H1 (cell line): Measurements from ENCODE around the gene ZMIZ1. TPM values are rescaled to one million over a fixed set of nuclear protein-coding genes. Genes with fewer than 3 reads are reported as not detected.

Source experiments
- CBX5 ChIP-seq: fragments of 300-800, 300-1000 bp; sonication (generic); IDR thresholded peaks from 2 replicates; pipeline ENCODE4 v1.7.1; 2016; ENCODE audit warnings: antibody characterized with exemption, low read length, low read depth
- CTBP2 ChIP-seq: IDR thresholded peaks from 2 replicates; pipeline ENCODE4 v1.7.0; 2011; ENCODE audit warnings: borderline replicate concordance, mild to moderate bottlenecking, moderate library complexity, mixed read lengths, low read length; ENCODE audit not compliant: insufficient read depth, insufficient read length
- PHF8 ChIP-seq: fragments of 200-600 bp; sonication (generic); conservative IDR thresholded peaks from 2 replicates; pipeline ENCODE4 v1.7.1; 2012; ENCODE audit warnings: low read depth, mild to moderate bottlenecking, inconsistent platforms, low read length, moderate library complexity
- POLR2AphosphoS5 ChIP-seq: IDR thresholded peaks from 2 replicates; pipeline ENCODE4 v1.6.1; 2011; ENCODE audit warnings: low read depth, low read length
- RNF2 ChIP-seq: fragments of 200-900, 300-1000 bp; sonication (generic); IDR thresholded peaks from 2 replicates; pipeline ENCODE4 v1.7.1; 2016; ENCODE audit warnings: borderline replicate concordance, low read depth, mild to moderate bottlenecking, antibody characterized with exemption, low read length; ENCODE audit not compliant: poor library complexity, severe bottlenecking; ENCODE audit errors: missing control alignments
- RXRA ChIP-seq: IDR thresholded peaks from 2 replicates; pipeline ENCODE4 v1.6.1; 2011; ENCODE audit warnings: low read depth, mild to moderate bottlenecking, low read length, moderate library complexity; ENCODE audit not compliant: insufficient read depth
- polyA plus RNA-seq, 7 experiments: library from polyadenylated mRNA; depleted of rRNA in 3 of 7; stranded (reverse) in 5 of 7; unstranded in 2 of 7; fragments of >200 nt in 5 of 7; fragments of 200-250 nt in 2 of 7; gene quantifications; 1 replicate in 5 of 7; 2 replicates in 1 of 7; 4 replicates in 1 of 7; pipeline versions ENCODE4 v1.2.1 to v1.2.3, GENCODE V29; 2011 to 2013; ENCODE audit warnings: missing spikeins in 2 of 7, mixed read lengths in 2 of 7
- total RNA-seq: library from RNA; stranded (reverse); fragmentation: NEBNext Ultra II Directional; extraction: Animal tissue kit (Norgen Biotek cat#: 25700); gene quantifications from 2 replicates; pipeline ENCODE4 v1.2.1, GENCODE V29; 2021

Gene ZMIZ1
- total and polyA plus RNA-seq, 2 of the 8 experiments (the other 6 are each of a cell fraction or from before 2014, with no cell fraction given), result 8.1 to 28.0 TPM

- no peak for TF ChIP-seq POLR2AphosphoS5
- TF ChIP-seq RXRA, result no peak
- no peak for TF ChIP-seq PHF8
- TF ChIP-seq CTBP2, result no peak
- no peak for TF ChIP-seq RNF2
- TF ChIP-seq CBX5, result no peak
- TF ChIP-seq, all 59 proteins: peak for 2
These were observed 133.6 kb downstream of the ZMIZ1 start (continued) for GRCh38 chr10:79202188-79203013.
